IPS-18a (cell line): ENCODE data around the gene TYROBP.
"Not testable (repeated sequence)": the region's sequence is repeated elsewhere in the genome, so short reads cannot be mapped to it uniquely, and the experiment has no call there.

Experiments used
- H3K27ac ChIP-seq: one replicate; pipeline ENCODE4 v1.5.1; 2013; ENCODE audit warnings: low read length
- H3K27me3 ChIP-seq: one replicate; pipeline ENCODE4 v1.6.1; 2013; ENCODE audit warnings: mild to moderate bottlenecking, low read length; ENCODE audit not compliant: control insufficient read depth, insufficient read depth
- H3K36me3 ChIP-seq: one replicate; pipeline ENCODE4 v1.6.1; 2013; ENCODE audit warnings: low read depth, low read length; ENCODE audit not compliant: control insufficient read depth
- H3K4me1 ChIP-seq: one replicate; pipeline ENCODE4 v1.6.1; 2013; ENCODE audit warnings: low read depth, low read length; ENCODE audit not compliant: control insufficient read depth
- H3K4me3 ChIP-seq: one replicate; pipeline ENCODE4 v1.5.1; 2013; ENCODE audit warnings: low read length
- H3K9ac ChIP-seq: one replicate; pipeline ENCODE4 v1.6.1; 2013; ENCODE audit warnings: mild to moderate bottlenecking, low read length, moderate library complexity
- H3K9me3 ChIP-seq: one replicate; pipeline ENCODE4 v1.6.1; 2013; ENCODE audit warnings: low read depth, low read length; ENCODE audit not compliant: control insufficient read depth

The TYROBP gene

GRCh38 chr19:35879770-35880317, 28.3 kb downstream of the TYROBP start:
- Histone ChIP-seq H3K36me3 (no peaks in the 10 kb centered on the region), H3K27ac (no peak overlapping the region), H3K4me1 (peaks cover 7% of the 10 kb centered on the region), H3K9ac (no peak overlapping the region), H3K9me3 (no peaks in the 10 kb centered on the region), H3K27me3 (peaks cover 10% of the 10 kb centered on the region), H3K4me3 (no peak overlapping the region)

- Histone ChIP-seq H3K27me3 (peaks cover 10% of the 10 kb centered on the region), H3K27ac (no peak overlapping the region), H3K9me3 (no peaks in the 10 kb centered on the region), H3K36me3 (no peaks in the 10 kb centered on the region), H3K4me1 (peaks cover 7% of the 10 kb centered on the region), H3K4me3 (no peak overlapping the region), H3K9ac (no peak overlapping the region)
Observed at GRCh38 chr19:35879068-35879467, 29.0 kb downstream of the TYROBP start.

DNA sequence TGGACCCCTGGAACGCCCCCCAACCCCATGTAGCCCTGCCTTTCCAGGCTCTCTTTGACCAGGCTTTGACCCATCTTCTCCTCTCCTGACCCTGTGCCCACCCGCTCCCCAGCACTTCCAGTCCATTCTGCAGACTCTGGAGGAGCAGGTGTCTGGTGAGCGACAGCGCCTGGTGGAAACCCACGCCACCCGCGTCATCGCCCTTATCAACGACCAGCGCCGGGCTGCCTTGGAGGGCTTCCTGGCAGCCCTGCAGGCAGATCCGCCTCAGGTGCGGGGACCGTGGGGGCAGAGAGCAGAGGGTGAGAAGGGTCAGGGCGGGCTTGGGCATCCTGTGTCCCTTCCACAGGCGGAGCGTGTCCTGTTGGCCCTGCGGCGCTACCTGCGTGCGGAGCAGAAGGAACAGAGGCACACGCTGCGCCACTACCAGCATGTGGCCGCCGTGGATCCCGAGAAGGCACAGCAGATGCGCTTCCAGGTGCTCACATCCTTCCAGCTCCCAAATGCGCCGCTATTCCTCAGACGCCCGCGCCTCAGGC, 33.6 kb downstream of the TYROBP start:
- Histone ChIP-seq H3K27me3 (peaks cover 10% of the 10 kb centered on the region), H3K4me3 (no peak overlapping the region), H3K36me3 (no peaks in the 10 kb centered on the region), H3K9ac (no peak overlapping the region), H3K9me3 (no peaks in the 10 kb centered on the region), H3K4me1 (peaks cover 5% of the 10 kb centered on the region), H3K27ac (no peak overlapping the region)

- peaks cover 14% of the 10 kb centered on the region for H3K4me1 ChIP-seq
- no peak overlapping the region for H3K9ac ChIP-seq
- H3K36me3 ChIP-seq: no peaks in the 10 kb centered on the region
- no peaks in the 10 kb centered on the region for H3K9me3 ChIP-seq
- H3K27me3 ChIP-seq: peaks cover 10% of the 10 kb centered on the region
- no peak overlapping the region for H3K4me3 ChIP-seq
- no peak overlapping the region for H3K27ac ChIP-seq
Observed at GRCh38 chr19:35872180-35872579, 35.9 kb downstream of the TYROBP start.

DNA sequence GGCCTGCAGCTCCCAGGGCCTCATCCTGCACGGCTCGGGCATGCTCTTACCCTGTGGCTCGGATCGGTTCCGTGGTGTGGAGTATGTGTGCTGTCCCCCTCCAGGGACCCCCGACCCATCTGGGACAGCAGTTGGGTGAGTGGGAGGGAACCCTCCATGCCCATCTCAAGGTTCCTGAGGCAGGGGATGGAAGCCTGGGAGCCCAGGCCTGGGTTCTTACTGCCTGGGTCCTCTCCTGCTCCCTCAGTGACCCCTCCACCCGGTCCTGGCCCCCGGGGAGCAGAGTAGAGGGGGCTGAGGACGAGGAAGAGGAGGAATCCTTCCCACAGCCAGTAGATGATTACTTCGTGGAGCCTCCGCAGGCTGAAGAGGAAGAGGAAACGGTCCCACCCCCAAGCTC, 36.5 kb downstream of the TYROBP start:
- peaks cover 14% of the 10 kb centered on the region for H3K4me1 ChIP-seq
- peaks cover 10% of the 10 kb centered on the region for H3K27me3 ChIP-seq
- H3K27ac ChIP-seq: no peak overlapping the region
- no peak overlapping the region for H3K9ac ChIP-seq
- no peak overlapping the region for H3K4me3 ChIP-seq
- H3K9me3 ChIP-seq: no peaks in the 10 kb centered on the region
- H3K36me3 ChIP-seq: no peaks in the 10 kb centered on the region

DNA sequence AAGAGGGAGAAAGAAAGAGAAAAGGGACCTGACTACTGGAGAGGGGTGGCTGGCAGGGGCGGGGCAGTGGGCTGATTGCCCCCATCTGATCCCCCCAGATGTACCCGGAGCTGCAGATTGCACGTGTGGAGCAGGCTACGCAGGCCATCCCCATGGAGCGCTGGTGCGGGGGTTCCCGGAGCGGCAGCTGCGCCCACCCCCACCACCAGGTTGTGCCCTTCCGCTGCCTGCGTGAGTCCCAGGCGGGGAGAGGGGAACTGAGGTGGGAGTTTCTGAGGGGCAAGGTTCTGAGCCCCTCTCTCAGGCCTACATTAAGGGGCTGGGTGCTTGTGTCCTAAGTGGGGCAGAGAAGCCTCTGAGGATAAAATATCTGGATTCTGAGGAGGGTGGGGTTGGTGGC, 37.3 kb downstream of the TYROBP start:
- Histone ChIP-seq H3K27me3 (peaks cover 10% of the 10 kb centered on the region), H3K4me1 (peaks cover 14% of the 10 kb centered on the region), H3K9me3 (no peaks in the 10 kb centered on the region), H3K36me3 (no peaks in the 10 kb centered on the region), H3K4me3 (peak overlapping the region; percentile 71), H3K9ac (no peak overlapping the region), H3K27ac (no peak overlapping the region)

DNA sequence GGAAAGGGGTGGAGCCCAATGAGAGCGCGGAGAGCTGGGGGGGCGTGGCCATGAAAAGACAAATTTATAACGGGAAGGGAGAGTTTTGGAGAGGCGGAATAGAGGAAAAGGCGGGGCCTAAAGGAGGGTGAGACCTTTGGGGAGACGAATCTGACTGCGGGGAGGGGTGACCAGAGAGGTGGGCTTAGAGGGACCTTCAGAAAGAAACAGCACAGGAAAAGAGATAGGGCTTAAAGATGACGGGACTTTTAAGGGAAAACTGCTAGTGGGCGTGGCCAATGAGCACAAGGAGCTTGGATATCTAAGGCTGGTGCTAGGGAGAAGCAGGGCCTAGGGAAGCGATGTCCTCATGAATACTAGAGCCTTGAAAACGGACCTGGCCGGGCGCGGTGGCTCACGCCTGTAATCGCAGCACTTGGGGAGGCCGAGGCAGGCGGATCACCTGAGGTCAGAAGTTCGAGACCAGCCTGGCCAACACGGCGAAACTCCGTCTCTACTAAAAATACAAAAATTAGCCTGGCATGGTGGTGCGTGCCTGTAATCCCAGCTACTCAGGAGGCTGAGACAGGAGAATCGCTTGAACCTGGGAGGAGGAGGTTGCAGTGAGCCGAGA, 37.9 kb downstream of the TYROBP start:
- peaks cover 14% of the 10 kb centered on the region for H3K4me1 ChIP-seq
- H3K36me3 ChIP-seq, H3K27ac ChIP-seq, H3K9ac ChIP-seq, H3K9me3 ChIP-seq: not testable (repeated sequence)
- peak overlapping the region; percentile 71 for H3K4me3 ChIP-seq
- H3K27me3 ChIP-seq: peaks cover 10% of the 10 kb centered on the region

DNA sequence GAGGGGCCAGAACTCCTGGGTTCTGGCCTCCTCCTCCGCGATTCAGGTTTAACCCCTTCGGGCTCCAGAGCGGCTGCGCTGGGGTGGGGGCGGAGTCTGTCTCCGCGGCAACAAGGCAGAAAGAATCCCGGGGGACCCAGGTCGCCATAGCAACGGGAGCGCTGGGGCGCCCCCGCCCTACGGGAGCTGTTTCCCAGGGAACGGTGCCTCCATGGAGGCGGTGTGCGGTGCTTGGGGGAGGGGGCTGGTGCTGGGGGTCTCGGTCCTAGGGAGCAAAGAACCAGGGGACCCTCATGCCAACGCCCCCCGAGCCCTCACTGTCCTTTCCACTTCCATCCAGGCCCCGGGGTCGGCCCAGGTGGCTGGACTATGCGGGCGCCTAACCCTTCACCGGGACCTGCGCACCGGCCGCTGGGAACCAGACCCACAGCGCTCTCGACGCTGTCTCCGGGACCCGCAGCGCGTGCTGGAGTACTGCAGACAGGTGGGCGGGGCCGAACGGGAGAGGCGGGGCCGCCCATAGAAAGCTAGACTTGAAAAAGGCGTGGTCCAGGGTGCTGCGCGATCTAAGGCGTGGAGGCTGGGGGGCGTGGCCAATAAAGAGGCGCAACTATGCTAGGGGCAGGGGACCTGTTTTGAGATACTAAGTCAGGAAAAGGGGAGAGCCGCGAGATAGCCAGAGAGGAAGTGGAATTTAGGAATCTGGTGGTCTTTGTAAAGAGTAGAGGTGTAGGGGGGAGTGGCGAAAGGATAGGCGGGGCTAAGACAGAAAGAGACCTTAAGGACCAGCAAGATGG, 38.6 kb downstream of the TYROBP start:
- Histone ChIP-seq H3K27ac (no peak overlapping the region), H3K4me3 (peak overlapping the region; percentile 71), H3K4me1 (peaks cover 14% of the 10 kb centered on the region), H3K36me3 (no peaks in the 10 kb centered on the region), H3K9me3 (no peaks in the 10 kb centered on the region), H3K27me3 (peaks cover 10% of the 10 kb centered on the region), H3K9ac (no peak overlapping the region)

DNA sequence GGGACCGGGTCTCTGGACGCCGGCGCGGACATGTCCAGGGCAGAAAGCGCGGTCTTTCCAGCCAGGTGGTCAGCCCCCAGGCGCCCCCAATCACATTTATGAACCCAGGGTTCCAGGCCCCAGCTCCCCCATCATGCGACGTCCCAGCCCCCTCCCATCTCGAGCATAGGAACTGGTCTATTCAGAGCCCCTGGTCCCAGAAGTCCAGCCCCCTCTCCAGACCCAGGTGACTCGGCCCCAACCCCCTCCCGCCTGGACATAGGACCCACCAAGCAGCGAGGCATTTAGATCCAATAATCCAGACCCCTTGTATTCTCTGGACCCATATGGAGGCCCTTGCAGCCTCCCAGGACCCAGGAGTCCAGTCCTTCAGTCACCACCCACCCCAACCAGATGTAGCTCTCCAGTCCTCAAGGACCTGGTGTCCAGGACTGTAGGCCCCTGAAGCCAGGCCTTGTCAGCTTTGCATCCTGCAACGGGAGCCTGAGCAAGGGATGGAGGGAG, 39.2 kb downstream of the TYROBP start:
- Histone ChIP-seq H3K4me3 (peak overlapping the region; percentile 71), H3K9ac (no peak overlapping the region)

DNA sequence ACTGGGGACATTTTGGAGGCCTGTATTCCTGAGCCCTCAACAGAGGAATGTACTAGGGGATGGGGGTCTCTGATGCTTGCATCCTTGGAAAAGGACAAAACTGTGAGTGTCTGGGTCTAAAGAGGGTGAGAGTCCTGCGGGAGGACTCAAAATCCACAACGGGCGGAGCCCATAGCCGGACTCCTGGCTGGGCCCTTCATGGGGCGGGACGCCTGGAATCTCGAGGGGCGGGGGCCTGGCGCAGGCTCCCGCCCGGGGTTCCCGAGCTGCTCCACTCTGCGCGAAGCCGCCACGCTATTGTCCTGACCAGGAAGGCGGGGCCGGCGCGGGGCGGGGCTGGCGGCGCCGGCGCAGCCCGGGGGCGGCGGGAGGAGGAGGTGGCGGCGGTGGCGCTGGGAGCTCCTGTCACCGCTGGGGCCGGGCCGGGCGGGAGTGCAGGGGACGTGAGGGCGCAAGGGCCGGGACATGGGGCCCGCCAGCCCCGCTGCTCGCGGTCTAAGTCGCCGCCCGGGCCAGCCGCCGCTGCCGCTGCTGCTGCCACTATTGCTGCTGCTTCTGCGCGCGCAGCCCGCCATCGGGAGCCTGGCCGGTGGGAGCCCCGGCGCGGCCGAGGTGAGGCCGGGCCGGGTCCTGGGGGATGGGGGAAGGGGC, 39.8 kb downstream of the TYROBP start, which contains the start of gene APLP1:
Gene APLP1 (plus strand): TSS at position 403 of the 651 bp plus-strand sequence. CDS start 63 bp downstream, at position 466.
- Histone ChIP-seq H3K4me1 (peaks cover 14% of the 10 kb centered on the region), H3K36me3 (no peaks in the 10 kb centered on the region), H3K9me3 (no peaks in the 10 kb centered on the region), H3K4me3 (peak within 1 kb of the TSS; percentile 71), H3K9ac (no peak within 1 kb of the TSS), H3K27me3 (peaks cover 10% of the 10 kb centered on the region), H3K27ac (no peak within 1 kb of the TSS)

More for the DNA sequence above, 39.2 kb downstream of the TYROBP start:
- no peaks in the 10 kb centered on the region for H3K36me3 ChIP-seq
- H3K27me3 ChIP-seq: peaks cover 10% of the 10 kb centered on the region
- no peak overlapping the region for H3K27ac ChIP-seq
- H3K9me3 ChIP-seq: no peaks in the 10 kb centered on the region
- peaks cover 14% of the 10 kb centered on the region for H3K4me1 ChIP-seq

DNA sequence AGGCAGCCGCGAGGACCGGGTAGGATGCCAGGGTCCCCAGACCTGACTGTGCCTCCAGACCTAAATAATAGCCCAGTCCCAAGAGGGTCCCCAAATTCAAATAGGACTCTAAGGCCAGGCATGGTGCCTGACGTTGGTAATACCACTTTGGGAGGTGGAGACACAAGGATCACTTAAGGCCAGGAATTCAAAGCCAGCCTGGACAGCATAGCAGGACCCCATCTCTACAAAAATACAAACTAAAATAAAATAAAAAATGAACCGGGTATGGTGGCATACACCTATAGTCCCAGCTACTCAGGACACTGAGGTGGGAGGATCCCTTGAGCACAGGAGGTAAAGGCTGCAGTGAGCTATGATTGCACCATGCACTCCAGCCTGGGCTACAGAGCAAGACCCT, 45.1 kb downstream of the TYROBP start:
- no peak overlapping the region for H3K9ac ChIP-seq
- peaks cover 56% of the 10 kb centered on the region for H3K27me3 ChIP-seq
- H3K4me1 ChIP-seq: peaks cover 12% of the 10 kb centered on the region
- no peaks in the 10 kb centered on the region for H3K9me3 ChIP-seq
- H3K27ac ChIP-seq: no peak overlapping the region
- H3K4me3 ChIP-seq: no peak overlapping the region
- H3K36me3 ChIP-seq: no peaks in the 10 kb centered on the region
